HG03558 (cell line): ENCODE measurements around the gene RABEP1.

Experiments used
- ATAC-seq: cut with Tn5 transposase; IDR thresholded peaks from one replicate; pipeline ENCODE4 v1.9.1; 2021; ENCODE audit warnings: moderate number of reproducible peaks; ENCODE audit not compliant: unreplicated experiment; ENCODE audit errors: extremely low read depth

The RABEP1 gene

DNA sequence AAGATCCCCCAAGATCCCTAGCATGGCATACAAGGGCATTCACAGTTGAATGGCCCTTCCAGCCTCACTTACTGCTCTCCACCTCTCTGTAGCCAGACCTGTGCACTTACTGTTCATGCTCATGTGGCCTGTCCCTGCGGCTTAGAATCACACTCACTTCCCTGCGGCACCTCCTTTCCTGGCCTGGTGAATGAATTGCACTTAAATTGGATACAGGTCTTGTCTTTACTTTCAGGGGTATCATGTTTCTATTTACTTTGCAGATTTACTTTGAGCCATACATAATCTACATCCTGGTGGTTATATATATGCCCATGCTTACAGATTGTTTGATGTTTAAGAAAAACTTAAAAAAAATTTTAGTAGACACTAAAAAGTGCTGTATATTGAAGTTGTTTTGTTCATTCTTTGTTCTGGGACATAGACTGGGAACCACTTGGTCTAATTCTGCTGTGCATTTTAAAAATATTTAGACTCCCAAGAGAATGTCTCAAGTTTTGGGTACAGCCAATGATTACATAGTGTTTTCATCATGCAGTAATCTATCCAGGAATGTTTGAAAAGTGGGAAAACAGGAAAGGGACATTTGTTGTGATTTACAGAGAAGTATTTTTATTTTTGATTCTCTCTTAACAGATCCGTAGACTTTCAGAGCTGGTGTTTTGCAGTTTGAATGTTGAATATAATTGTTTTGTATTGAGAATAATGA lies 73.5 kb downstream of the RABEP1 start:
- no peak for ATAC-seq

DNA sequence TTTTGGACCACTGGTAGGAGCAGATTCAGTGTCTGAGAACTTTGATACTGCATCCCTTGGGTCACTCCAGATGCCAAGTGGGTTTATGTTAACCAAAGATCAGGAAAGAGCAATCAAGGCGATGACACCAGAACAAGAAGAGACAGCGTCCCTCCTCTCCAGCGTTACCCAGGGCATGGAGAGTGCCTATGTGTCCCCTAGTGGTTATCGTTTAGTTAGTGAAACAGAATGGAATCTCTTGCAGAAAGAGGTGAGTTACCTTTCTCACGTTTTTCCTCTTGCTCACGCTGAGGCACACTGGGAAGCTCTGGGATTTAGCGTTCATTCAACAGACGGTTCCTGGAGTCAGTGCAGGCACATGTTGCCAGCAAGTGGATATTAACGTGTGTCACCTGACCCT lies 79.3 kb downstream of the RABEP1 start:
- ATAC-seq: no peak

GRCh38 chr17:5362162-5362811 lies 80.2 kb downstream of the RABEP1 start:
- ATAC-seq: no peak

- no peak for ATAC-seq
Observed at GRCh38 chr17:5364156-5364555, 82.1 kb downstream of the RABEP1 start.

DNA sequence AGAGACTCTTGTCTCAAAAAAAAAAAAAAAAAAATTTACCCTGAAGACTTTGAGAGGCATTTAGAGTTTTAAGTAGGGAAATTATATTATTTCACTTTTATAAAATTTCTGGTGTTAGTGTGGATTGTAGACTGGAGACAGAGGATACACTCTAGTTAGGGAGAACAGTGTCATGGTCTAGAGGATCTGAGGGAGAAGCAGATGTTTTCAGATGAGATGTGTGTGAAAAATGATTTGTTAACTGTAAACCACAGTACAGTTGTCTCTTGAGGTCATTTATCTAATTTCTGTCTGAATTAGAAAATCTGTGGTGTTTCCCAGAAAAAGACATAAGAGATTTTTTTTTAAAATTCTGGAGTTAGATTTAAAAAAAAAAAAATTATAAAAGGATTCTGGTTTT lies 82.6 kb downstream of the RABEP1 start:
- ATAC-seq: no peak

GRCh38 chr17:5365831-5366230 lies 83.7 kb downstream of the RABEP1 start:
- no peak for ATAC-seq

DNA sequence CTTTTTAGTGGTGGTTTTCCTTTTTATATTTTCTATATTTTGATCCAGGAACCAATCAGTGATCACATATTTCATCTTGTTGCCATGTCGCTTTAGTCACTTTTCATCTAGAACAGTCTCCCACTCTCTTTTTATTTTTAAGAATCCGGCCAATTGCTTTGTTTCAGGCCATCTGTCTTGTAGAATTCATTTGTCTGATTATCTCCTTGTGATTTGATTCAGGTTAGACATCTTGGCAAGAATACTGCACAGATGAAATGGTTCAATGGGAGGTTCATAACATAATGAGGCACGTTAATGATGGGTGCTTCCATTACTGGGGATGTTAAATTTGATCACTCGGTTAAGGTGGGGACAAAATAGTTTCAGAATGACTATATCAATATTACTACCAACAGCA lies 88.3 kb downstream of the RABEP1 start:
- ATAC-seq: no peak

- no peak for ATAC-seq
Observed at GRCh38 chr17:5373112-5373511, 91.0 kb downstream of the RABEP1 start.

GRCh38 chr17:5378566-5379207 lies 96.6 kb downstream of the RABEP1 start:
- no peak for ATAC-seq

GRCh38 chr17:5379351-5380107 lies 97.4 kb downstream of the RABEP1 start:
- ATAC-seq: no peak

GRCh38 chr17:5380491-5381135 lies 98.5 kb downstream of the RABEP1 start:
- ATAC-seq: no peak

- no peak for ATAC-seq
Observed at GRCh38 chr17:5381542-5381941, 99.5 kb downstream of the RABEP1 start.

DNA sequence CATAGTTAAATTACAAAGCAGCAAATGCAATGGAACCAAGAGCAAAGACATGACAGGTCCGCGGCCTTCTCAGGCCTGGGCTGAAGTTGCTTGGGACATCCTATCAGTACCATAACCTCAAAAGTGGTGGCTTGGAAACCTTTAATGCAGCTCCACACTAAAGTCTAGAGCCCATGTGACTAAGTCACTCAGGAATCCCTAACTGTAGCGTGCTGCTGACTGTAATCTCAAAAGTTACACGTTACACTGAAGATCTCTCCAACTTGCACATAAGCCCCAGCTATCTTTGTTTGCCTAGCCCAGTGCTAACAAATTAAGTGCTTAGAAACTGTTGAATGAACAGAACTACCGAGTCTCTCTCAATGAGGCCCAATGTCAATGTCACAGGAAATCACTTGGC lies 109.6 kb downstream of the RABEP1 start:
- no peak for ATAC-seq

DNA sequence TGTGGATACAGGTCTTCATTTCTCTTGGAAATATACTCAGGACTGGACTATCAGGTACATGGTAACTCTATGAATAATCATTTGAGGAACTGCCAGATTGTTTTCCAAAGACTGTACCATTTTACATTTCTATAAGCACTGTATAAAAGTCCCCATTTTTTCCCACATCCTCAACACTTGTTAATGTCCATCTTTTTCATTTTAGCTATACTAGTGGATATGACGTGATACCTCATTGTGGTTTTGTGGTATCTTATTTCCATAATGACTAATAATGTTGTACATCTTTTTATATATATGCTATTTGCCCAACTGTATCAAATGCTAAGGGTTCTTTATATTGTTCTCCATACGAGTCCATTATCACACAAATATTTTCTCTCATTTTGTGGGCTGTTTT lies 114.5 kb downstream of the RABEP1 start:
- no peak for ATAC-seq

DNA sequence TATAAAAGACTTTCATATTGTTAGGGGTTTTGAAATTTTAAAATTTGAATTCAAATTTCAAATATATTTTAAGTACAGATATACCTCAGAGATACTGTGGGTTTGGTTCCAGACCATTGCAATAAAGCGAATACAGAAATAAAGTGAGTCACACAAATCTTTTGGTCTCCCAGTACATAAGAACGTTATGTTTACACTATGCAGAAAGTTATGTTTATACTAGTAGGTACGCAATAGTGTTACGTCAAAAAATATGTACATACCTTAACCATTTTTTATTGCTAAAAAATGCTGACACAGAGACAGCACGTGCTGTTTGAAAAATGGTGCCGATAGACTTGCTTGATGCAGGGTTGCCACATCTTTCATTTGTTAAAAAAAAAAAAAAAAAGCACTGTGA lies 117.7 kb downstream of the RABEP1 start:
- no peak for ATAC-seq

- no peak for ATAC-seq
Observed at GRCh38 chr17:5405400-5405799, 123.3 kb downstream of the RABEP1 start.

DNA sequence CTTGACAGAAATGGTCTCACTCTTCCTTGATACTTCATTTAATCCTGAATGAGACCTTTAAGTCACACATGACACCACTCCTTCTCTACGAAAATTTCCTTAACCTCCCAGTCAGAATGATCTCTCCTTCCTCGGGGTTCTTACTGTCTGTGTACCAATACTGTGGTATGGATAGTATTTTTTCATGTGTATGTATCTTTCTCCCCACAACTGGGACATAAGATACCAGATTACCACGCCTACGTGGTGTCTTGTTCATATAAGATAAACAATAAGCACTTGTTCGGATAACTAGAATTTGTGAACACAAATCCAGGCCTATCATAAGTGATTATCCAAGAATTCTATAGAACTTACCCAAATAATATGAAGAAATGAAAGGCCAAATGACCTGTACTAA lies 126.1 kb downstream of the RABEP1 start:
- no peak for ATAC-seq

GRCh38 chr17:5410594-5411272 lies 128.6 kb downstream of the RABEP1 start:
- ATAC-seq: no peak

DNA sequence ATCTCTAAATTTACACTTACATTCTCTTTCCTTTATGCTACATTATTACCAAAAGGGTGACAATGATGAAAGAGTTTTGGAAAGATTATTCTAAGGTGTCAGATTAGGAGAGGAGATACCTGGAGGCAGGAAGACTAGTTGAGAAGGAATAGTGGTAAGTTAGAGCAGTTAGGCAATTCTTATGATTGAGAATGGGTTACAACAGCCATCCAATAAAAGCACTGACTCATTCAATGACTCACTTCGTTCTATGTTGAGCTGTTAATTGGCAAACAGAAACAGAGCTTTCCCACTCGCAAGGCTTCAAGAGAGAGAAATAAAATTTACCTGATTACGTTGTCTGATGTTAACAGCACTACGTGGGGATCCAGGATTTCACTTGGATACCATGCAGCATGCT lies 131.6 kb downstream of the RABEP1 start:
- no peak for ATAC-seq

DNA sequence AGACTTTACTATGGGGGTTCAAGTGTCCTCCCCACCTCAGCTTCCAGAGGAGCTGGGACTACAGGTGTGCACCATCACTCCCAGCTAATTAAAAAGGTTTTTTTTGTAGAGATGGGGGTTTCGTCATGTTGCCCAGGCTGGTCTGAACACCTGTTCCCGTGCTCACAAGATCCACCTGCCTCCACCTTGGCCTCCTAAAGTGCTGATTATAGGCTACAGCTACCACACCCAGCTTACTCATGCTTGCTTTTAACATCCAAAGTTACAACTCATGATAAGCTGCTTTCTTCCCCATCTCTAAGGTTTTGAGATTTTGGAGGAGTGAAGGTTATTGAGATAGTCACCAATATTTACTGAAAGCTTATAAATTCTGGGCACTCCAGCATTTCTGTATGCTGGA lies 134.8 kb downstream of the RABEP1 start:
- no peak for ATAC-seq
